Measurements from ENCODE around the gene CLCN4.

Gene CLCN4

GRCh38 chrX:10199212-10199611 is 42.4 kb downstream of the CLCN4 start:
- no peak for DNase-seq

DNA sequence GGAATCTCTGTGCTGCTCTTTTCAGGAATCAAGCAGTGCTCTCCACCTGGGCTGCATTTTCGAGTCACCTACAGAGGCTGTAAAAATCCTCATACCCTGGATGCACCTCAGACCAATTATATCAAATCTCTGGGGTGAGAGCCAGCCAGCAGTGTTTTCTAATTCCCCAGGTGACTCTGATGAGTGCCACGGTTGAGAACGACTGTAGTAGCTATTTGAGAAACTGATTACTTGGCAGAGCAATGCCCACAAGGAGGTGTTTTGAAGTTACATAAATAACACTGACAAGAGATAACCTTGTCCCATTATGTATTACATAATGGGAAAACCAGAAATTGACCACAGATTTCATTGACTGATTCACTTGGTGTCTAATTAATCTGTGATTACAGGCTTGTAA is 46.8 kb downstream of the CLCN4 start:
- no peak for DNase-seq

GRCh38 chrX:10206317-10206716 is 49.5 kb downstream of the CLCN4 start:
- no peak for DNase-seq

DNA sequence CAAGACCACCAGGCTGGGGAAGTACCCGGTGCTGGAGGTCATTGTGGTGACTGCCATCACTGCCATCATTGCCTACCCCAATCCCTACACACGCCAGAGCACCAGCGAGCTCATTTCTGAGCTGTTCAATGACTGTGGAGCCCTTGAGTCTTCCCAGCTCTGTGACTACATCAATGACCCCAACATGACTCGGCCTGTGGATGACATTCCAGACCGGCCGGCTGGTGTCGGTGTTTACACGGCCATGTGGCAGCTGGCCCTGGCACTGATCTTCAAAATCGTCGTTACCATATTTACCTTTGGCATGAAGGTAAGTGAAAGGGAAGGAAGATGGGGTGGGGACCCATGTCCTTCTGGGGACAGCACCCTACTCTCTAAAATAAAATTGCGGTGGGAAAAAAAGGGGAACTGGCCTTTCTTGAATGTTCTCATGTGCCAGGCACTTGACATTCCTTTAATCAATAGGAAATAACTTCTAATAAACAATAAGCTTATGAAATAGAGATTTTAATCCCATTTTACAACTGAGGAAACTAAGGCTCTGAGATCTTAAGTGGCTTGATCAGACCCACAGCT is 51.6 kb downstream of the CLCN4 start:
- DNase-seq = no peak

DNA sequence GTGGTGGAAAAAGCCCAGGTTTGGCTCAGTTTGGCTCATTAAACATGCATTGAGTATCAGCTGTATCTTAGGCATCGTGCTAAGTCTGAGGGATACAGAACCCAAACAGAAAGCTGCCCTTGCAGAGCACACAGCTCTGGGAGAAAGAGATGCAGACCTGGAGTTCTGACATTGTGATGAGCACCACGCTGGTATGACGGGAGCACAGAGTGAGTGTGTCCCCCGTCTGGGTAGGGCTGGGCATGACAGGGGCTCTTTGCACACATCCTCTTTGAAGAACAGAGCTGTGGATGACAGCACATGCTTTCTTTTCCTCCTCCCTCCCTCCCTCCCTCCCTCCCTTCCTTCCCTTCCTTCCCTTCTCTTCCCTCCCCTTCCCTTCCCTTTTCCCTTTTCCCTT is 52.2 kb downstream of the CLCN4 start:
- no peak for DNase-seq

DNA sequence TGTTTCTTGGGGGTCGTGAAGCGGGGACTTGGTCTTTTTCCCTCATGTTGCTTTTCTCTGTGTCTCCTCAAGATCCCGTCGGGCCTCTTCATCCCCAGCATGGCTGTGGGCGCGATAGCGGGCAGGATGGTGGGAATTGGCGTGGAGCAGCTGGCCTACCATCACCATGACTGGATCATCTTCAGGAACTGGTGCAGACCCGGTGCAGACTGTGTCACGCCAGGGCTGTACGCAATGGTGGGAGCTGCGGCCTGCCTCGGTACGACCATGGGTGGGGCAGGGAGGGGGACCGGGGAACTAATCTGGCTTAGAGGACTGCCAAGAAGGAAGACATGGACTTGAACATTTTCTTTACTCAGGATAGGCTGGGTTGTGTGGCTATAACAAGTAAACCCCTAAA is 55.6 kb downstream of the CLCN4 start:
- DNase-seq = no peak

- no peak for DNase-seq
These were observed 56.9 kb downstream of the CLCN4 start for GRCh38 chrX:10213716-10214115.

DNA sequence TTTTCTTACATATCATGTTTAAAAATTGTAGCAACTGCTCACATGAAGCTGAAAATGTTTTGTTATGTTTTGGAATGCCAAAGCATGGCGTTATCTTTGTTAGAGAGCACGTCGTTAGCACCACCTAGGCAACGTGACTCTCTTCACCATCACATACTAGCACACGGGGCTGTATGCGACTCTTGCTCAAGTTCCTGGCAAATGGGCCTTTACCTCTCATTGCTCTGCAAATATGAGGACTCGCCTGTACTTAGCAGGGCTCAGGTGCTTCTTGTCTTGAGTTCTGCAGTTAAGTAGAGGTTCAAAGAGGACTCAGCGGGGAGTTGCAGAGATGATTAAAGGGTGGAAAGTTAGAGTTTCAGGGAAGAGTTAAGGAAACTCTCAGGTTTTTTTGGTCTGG is 59.4 kb downstream of the CLCN4 start:
- no peak for DNase-seq

GRCh38 chrX:10217198-10217597 is 60.4 kb downstream of the CLCN4 start:
- no peak for DNase-seq

DNA sequence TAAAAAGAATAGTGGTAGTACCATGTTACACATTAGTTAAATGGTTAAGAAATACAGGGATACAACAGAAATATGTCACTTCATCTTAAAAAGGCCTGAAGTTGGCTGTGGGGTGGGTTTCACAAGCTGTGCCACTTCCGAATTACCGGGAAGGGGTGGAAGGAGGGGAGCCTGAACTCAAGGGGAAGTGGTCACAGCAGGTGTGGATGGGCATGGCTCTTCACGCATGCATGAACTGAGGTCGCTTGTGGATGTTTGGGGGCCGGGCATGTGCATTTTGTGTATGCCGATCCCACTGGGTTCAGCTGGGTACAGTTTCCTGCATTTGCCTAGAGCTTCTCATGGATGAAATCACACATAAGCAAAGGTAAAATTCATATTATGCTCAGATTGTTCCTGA is 64.9 kb downstream of the CLCN4 start:
- no peak for DNase-seq

DNA sequence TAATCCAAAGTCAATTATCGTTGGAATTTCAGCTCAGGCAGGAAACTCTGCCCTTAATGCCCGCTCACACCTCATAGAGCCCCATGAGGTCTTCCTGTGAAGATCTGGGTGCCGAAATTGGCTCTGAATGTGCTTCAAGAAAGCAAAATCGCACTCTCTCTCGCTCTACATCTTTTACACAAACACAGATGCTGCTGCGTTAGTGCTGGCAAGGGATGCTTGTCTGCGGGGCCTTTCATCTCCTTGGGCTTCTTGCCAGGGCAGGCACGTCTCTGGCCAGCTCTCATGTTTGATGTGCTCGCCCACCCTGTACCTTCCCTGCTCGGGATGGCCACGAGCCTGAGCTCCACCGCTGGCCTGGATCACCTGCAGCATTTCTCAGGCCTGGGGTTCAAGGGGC is 66.5 kb downstream of the CLCN4 start:
- DNase-seq = no peak

- no peak for DNase-seq
These were observed 67.0 kb downstream of the CLCN4 start for GRCh38 chrX:10223781-10224180.

- DNase-seq = no peak
These were observed 73.4 kb downstream of the CLCN4 start for GRCh38 chrX:10230222-10230621.

DNA sequence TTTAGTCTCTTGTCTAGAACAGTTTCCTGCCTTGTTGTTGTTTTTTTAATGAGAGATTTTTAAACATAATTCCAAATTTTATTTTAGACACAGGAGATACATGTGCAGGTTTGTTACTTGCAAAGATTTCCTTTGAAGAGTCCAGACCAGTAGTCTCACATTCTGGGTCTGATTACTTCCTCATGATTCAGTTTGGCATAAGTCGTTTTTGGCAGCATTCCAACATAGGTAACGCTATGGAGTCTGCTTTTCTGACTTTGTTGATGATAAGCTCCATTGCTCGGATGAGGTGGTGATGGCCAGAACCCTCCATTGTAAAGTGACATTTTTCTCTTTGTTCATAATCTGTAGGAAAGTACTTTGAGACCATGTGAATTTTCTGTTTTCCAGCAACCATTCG is 74.7 kb downstream of the CLCN4 start:
- DNase-seq = no peak

DNA sequence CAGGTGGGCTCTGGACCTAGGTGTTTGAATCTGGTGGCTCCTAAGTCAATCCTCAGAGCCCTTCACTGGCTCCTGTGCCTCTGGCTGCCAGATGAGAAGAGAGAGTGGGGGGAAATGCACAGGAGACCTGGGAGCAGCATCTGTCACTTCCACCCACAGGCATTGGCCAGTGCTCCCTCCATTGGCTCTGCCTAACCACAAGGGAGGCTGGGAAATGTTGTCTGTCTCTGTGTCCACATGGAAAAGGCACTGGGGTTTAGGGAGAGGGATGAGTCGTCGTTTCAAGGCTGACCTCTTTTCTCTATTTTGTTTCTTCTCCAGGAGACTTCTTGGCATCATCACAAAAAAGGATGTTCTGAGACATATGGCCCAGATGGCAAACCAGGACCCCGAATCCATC is 76.4 kb downstream of the CLCN4 start:
- DNase-seq = no peak

- no peak for DNase-seq
These were observed 76.9 kb downstream of the CLCN4 start for GRCh38 chrX:10233696-10234095.

DNA sequence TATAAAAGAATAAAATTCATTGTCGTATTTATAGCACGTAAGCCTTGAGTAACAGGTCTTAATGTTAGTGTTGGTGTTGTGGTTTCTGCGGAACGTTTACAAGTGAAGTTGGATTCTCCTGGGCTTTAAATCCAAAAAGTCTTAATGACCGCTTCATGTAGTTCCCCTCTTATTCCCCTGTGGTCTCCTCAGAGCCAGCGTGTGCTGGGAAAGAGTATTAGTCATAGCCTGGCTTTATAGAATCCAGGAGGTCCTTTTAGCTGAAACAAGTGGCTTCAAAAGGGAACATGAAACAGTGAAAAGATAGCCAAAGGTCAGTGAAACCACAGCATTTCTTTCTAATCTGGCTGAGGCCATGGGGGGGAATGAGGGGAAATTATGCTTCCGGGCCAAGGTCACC is 79.1 kb downstream of the CLCN4 start:
- DNase-seq = no peak

DNA sequence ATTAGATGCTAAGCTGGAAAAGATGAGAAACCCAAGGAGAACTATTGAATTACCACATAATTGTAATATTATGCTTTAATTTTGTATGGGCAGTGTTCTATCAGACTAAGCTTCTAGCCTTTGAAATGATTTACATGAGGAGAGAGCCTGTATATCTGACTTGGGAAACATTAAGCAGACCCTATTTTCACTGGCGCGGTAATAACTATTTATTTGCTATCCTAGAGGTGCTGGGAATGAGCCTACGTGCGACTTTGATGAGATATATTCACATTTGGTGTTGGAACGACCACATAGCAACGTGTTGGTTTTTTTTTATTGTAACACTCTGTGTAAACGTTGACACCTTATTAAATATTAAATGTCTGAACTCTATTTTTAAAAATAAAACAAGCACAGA is 80.5 kb downstream of the CLCN4 start:
- DNase-seq = no peak

GRCh38 chrX:10239611-10240064 is 82.9 kb downstream of the CLCN4 start:
- no peak for DNase-seq

- no peak for DNase-seq
These were observed 84.1 kb downstream of the CLCN4 start for GRCh38 chrX:10240918-10241317.

GRCh38 chrX:10242026-10242425 is 85.3 kb downstream of the CLCN4 start:
- DNase-seq = no peak

- DNase-seq = no peak
These were observed 86.3 kb downstream of the CLCN4 start for GRCh38 chrX:10243106-10243505.

DNA sequence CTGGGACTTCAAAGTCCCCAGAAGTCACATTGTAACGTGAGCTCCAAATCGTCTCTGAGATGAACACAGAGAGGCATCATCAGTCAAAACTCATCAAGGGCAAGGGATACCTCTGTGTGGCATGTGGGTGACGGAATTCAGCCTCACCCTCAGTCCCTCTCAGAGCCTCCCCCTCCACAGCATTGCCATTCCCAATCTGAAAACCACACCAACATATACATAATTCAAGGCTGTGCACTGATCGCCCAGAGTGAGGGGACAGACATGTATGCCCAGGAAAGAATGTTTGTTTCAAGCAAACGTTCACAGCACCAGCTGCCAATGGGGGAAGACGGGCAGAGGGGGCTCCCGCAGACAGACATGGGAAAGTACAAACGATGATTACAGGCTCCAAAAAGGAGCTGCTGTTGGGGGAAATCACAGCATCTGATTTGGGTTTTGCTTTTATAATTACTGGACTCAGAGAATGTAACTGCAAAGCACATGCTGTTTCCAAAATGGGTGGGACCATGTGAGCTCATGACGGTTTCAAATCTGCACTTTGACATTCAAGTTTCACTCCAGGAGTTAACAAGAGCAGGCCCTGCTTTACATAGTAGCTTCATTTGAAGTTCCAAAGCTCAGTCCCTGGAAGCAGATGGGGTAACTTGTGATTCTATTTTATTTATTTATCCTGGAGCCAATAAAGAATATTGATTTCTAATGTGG is 88.3 kb downstream of the CLCN4 start:
- no peak for DNase-seq

- no peak for DNase-seq
These were observed 89.1 kb downstream of the CLCN4 start for GRCh38 chrX:10245886-10246285.

- no peak for DNase-seq
These were observed 89.5 kb downstream of the CLCN4 start for GRCh38 chrX:10246297-10246696.
